Measurements from ENCODE around the gene GPM6B.

The GPM6B gene

DNA sequence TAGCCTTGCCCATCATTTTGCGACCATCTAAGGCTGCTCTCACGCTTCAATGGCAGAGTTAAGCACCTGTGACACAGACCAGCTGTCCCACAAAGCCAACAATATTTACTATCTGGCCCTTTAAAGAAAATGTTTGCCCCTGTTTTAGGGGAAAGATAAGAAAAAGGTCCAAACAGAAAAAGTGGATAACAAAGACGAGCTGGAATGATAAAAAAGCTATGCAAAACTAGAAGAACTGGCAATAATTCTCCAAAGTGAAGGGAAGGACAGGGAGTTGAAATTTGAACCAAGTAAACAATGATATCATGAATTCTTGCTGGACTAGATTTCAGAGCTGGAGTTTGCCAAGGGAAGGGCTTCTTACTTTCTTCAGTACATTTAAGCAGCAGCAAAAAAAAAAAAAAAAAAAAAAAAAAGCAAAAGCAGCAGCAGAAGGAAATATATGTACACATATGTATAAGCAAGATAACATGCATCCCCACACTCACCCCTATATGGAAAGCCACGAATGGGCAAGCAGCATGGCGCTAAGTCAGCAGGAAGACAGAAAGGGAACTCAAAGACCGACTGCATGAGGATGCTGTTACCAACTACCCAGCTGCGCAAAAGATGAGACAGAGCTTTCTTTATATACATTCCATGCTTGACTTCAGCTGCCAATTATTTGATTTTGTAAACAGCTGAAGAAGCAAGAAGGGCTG, 94.9 kb downstream of the GPM6B start:
- no peak for DNase-seq

DNA sequence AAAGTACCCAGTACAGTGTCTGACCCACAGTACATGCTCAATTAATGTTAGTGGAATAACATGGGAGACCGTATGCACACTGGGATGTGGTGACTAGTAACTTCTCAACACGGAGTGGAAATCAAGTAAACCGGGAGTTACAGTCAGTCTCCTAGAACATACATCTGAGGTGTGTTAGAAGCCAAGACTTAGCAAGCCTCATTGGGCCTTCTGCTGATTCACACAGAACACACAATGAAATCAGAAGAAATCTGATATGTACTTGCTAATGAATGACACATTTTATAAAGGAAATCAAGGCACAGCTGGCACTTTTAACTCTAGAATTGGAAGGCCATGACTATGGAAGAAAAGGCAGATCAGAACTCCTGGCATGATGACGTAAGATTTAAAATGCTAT, 95.5 kb downstream of the GPM6B start:
- DNase-seq, result no peak
